Left ventricle myocardium inferior (tissue), 1 donor: ENCODE measurements around the gene AGBL4. TPM values are rescaled to one million over a fixed set of nuclear protein-coding genes. Genes with fewer than 3 reads are reported as not detected.

ENCODE experiments used
- DNase-seq: peaks from one replicate; pipeline ENCODE4 v3.0.0-alpha.2; 2020
- H3K27ac ChIP-seq: fragments of 200-600 bp; replicated peaks from 2 replicates; pipeline ENCODE4 v1.8.0; 2021
- H3K27me3 ChIP-seq: fragments of 200-600 bp; 2 replicates; pipeline ENCODE4 v1.8.0; 2021; ENCODE audit warnings: low read depth
- H3K36me3 ChIP-seq: fragments of 200-600 bp; 2 replicates; pipeline ENCODE4 v1.8.0; 2021
- H3K4me1 ChIP-seq: fragments of 200-600 bp; 2 replicates; pipeline ENCODE4 v1.8.0; 2021
- H3K4me3 ChIP-seq: fragments of 200-600 bp; 2 replicates; pipeline ENCODE4 v1.8.0; 2021; ENCODE audit warnings: mild to moderate bottlenecking, moderate library complexity
- H3K9me3 ChIP-seq: fragments of 200-600 bp; replicated peaks from 2 replicates; pipeline ENCODE4 v1.8.0; 2021
- intact Hi-C: fragments of 100-400 bp; cut with micrococcal nuclease; formaldehyde crosslinking; loops from one replicate; pipeline ENCODE4 v1.11.0; 2022
- total RNA-seq: library from RNA; stranded (reverse); fragmentation: NEBNext Ultra II Directional; extraction: Animal tissue kit (Norgen Biotek cat#: 25700); gene quantifications from one replicate; pipeline ENCODE4 v1.2.1, GENCODE V29; 2021
- TF ChIP-seq, protein P1 (sequence below): fragments of 200-600 bp; IDR thresholded peaks from 2 replicates; pipeline ENCODE4 v1.8.0; 2021; ENCODE audit warnings: antibody characterized with exemption, mild to moderate bottlenecking, borderline replicate concordance
- donor health status: DM: no; HTN: yes; CAD: no; lungs with severe emphysema.

AGBL4 gene
- total RNA-seq, 1 donor from 2014 or later, result 0.38 TPM

DNA sequence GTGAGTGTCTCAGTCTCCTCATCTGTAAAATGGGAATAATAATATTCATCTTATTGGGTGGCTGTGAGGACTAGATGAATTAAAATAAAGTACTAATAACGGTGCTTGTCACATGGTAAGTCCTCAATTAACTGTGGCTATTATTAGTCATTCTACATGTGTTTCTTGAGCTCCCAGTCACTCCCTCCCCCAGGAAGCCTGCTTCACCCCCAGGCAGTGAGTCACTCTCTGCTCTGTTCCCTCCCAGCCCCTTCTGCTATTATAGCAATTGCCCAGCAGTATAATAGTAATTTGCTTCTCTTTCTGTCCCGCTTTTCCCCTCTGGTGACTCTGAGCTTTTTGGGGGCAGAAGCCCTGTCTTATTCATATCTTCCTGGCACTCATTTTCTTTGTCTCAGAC is 1349.1 kb downstream of the AGBL4 start:
- no peak overlapping the region for H3K4me3 ChIP-seq
- H3K27me3 ChIP-seq, result peaks cover 66% of the 10 kb centered on the region
- H3K4me1 ChIP-seq, result no peaks in the 10 kb centered on the region
- H3K36me3 ChIP-seq, result no peaks in the 10 kb centered on the region
- H3K9me3 ChIP-seq, result no peaks in the 10 kb centered on the region
- TF ChIP-seq, protein P1, sequence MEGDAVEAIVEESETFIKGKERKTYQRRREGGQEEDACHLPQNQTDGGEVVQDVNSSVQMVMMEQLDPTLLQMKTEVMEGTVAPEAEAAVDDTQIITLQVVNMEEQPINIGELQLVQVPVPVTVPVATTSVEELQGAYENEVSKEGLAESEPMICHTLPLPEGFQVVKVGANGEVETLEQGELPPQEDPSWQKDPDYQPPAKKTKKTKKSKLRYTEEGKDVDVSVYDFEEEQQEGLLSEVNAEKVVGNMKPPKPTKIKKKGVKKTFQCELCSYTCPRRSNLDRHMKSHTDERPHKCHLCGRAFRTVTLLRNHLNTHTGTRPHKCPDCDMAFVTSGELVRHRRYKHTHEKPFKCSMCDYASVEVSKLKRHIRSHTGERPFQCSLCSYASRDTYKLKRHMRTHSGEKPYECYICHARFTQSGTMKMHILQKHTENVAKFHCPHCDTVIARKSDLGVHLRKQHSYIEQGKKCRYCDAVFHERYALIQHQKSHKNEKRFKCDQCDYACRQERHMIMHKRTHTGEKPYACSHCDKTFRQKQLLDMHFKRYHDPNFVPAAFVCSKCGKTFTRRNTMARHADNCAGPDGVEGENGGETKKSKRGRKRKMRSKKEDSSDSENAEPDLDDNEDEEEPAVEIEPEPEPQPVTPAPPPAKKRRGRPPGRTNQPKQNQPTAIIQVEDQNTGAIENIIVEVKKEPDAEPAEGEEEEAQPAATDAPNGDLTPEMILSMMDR, result no peak
- DNase-seq, result no peak
- intact Hi-C loops, result no loop called here
- no peak overlapping the region for H3K27ac ChIP-seq

- no peaks in the 10 kb centered on the region for H3K36me3 ChIP-seq
- no peak for DNase-seq
- TF ChIP-seq, protein P1, result peak; percentile 17
- H3K27ac ChIP-seq, result no peak overlapping the region
- H3K4me3 ChIP-seq, result no peak overlapping the region
- intact Hi-C loops, result no loop called here
- no peaks in the 10 kb centered on the region for H3K9me3 ChIP-seq
- H3K4me1 ChIP-seq, result no peaks in the 10 kb centered on the region
- peaks cover 77% of the 10 kb centered on the region for H3K27me3 ChIP-seq
These were observed 1350.2 kb downstream of the AGBL4 start for GRCh38 chr1:48673332-48674105.

DNA sequence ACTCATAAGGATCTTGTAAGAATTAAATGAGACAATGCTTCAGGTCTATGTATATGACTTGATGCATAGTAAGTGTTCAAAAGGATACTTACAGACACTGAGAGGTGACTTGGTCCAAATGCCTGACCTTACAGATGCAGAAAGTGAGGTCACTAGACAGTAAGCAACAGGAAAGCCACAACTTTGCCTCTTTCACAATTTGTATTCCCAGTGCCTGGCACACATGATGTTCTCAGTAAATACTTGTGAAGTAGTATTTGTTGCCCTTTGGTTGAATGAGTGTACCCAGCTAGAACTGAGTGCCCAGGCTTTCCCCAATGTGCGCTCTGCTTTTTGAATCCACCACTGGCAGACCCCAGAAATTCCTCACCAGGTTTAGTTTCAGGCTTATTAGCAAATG is 1352.2 kb downstream of the AGBL4 start:
- H3K9me3 ChIP-seq, result no peaks in the 10 kb centered on the region
- H3K4me3 ChIP-seq, result no peak overlapping the region
- H3K27me3 ChIP-seq, result peaks cover 73% of the 10 kb centered on the region
- intact Hi-C loops, result no loop called here
- DNase-seq, result no peak
- H3K4me1 ChIP-seq, result no peaks in the 10 kb centered on the region
- TF ChIP-seq, protein P1, result no peak
- no peaks in the 10 kb centered on the region for H3K36me3 ChIP-seq
- no peak overlapping the region for H3K27ac ChIP-seq

DNA sequence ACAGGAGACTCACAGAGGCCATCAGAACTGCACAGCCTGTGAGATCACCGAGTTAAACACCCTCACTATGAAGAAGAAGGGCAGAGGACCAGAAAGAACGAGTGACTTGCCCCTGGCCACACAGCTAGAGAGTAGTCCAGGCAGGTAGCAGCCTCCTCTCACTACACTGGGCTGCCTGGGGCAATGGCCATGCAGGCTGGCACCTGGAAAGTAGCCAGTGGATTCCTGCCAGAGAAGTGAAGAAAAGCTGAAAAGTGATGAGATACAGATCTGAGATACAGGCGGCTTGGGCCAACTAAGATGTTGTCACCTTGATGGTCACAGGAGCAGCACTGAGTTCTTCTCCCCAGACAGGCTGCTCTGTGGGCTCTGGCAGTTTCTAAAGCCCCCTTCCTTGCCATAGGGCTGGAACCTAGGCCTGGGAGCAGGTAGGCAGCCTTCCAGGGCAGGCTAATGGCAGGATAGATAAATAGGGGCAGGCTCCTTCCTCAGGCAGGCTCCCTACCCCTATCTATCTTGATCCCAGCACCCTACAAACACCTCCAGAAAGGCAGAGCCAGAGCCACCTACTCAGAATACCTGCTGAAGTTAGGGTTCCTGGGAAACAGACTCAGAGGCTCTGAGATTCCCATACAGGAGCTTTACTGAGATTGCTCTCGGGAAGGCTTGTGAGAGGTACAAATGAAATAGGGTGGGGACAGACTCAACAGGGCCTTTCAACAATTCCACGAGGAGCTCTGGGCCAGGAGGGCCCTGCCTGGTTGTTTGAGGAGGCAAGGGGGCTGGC is 1353.3 kb downstream of the AGBL4 start:
- H3K4me3 ChIP-seq, result no peak overlapping the region
- TF ChIP-seq, protein P1, result no peak
- intact Hi-C loops, result no loop called here
- H3K9me3 ChIP-seq, result no peaks in the 10 kb centered on the region
- H3K27ac ChIP-seq, result no peak overlapping the region
- H3K4me1 ChIP-seq, result no peaks in the 10 kb centered on the region
- no peak for DNase-seq
- peaks cover 62% of the 10 kb centered on the region for H3K27me3 ChIP-seq
- no peaks in the 10 kb centered on the region for H3K36me3 ChIP-seq

GRCh38 chr1:48668339-48668738 is 1355.4 kb downstream of the AGBL4 start:
- intact Hi-C loops, result no loop called here
- H3K4me1 ChIP-seq, result no peaks in the 10 kb centered on the region
- TF ChIP-seq, protein P1, result no peak
- no peak overlapping the region for H3K4me3 ChIP-seq
- H3K27ac ChIP-seq, result no peak overlapping the region
- H3K36me3 ChIP-seq, result no peaks in the 10 kb centered on the region
- H3K9me3 ChIP-seq, result no peaks in the 10 kb centered on the region
- H3K27me3 ChIP-seq, result peaks cover 53% of the 10 kb centered on the region
- DNase-seq, result no peak
